WTC11 (cell line): ENCODE data around the gene SNX13. TPM values are rescaled to one million over a fixed set of nuclear protein-coding genes. Genes with fewer than 3 reads are reported as not detected.
A peak's percentile ranks its signal among the peaks of the same experiment; 100 is the strongest.

ENCODE experiments used
- ATAC-seq: fragments of 200-7000 bp; cut with Tn5 transposase; 2 replicates; pipeline ENCODE4 v1.10.0; 2021; ENCODE audit warnings: mild to moderate bottlenecking, moderate library complexity
- CTCF ChIA-PET: fragments of 300-600 bp; sonication (Branson Sonifier 250); formaldehyde crosslinking; loops from one replicate; lab custom pipeline; 2021; ENCODE audit warnings: antibody characterized with exemption; lab: Charles Lee
- POLR2A ChIA-PET: fragments of 350-600 bp; sonication (Branson Sonifier 250); formaldehyde crosslinking; loops from one replicate; lab custom pipeline; 2021; ENCODE audit warnings: antibody characterized with exemption; lab: Charles Lee
- DNase-seq: peaks from one replicate; pipeline ENCODE4 v3.0.0; 2021; ENCODE audit warnings: low spot score
- H3K27ac Mint-ChIP-seq: 2 replicates; pipeline ENCODE4 v1.8.0; 2021; ENCODE audit warnings: mixed read lengths
- H3K27me3 Mint-ChIP-seq: 2 replicates; pipeline ENCODE4 v1.8.0; 2021; ENCODE audit warnings: low read depth, mild to moderate bottlenecking, moderate library complexity, mixed read lengths
- H3K36me3 Mint-ChIP-seq: 2 replicates; pipeline ENCODE4 v1.8.0; 2021; ENCODE audit warnings: mixed read lengths
- H3K4me1 Mint-ChIP-seq: 2 replicates; pipeline ENCODE4 v1.8.0; 2022; ENCODE audit warnings: mixed read lengths
- H3K4me3 Mint-ChIP-seq: 2 replicates; pipeline ENCODE4 v1.8.0; 2021; ENCODE audit warnings: mild to moderate bottlenecking, moderate library complexity, mixed read lengths
- H3K9me3 Mint-ChIP-seq: 2 replicates; pipeline ENCODE4 v1.8.0; 2021; ENCODE audit warnings: mixed read lengths
- AFF4 ChIP-seq: sonication (generic); formaldehyde crosslinking; IDR thresholded peaks from 2 replicates; pipeline ENCODE4 v1.8.1; 2023; ENCODE audit warnings: mild to moderate bottlenecking, missing genetic modification reagents, borderline replicate concordance
- ATF1 ChIP-seq: sonication (generic); formaldehyde crosslinking; IDR thresholded peaks from 2 replicates; pipeline ENCODE4 v1.8.1; 2023; ENCODE audit warnings: mild to moderate bottlenecking, moderate library complexity, missing genetic modification reagents
- ATF3 ChIP-seq: sonication (generic); formaldehyde crosslinking; conservative IDR thresholded peaks from 2 replicates; pipeline ENCODE4 v1.8.1; 2022; ENCODE audit warnings: mild to moderate bottlenecking, missing genetic modification reagents
- HMGA2 ChIP-seq: fragments of 250-450 bp; sonication (Bioruptor Pico); IDR thresholded peaks from 2 replicates; pipeline ENCODE4 v1.4.0; 2021; ENCODE audit warnings: mild to moderate bottlenecking, moderate library complexity
- HMGXB4 ChIP-seq: sonication (generic); formaldehyde crosslinking; IDR thresholded peaks from 2 replicates; pipeline ENCODE4 v1.8.1; 2023; ENCODE audit warnings: mild to moderate bottlenecking, moderate library complexity, missing genetic modification reagents
- RELA ChIP-seq: sonication (generic); formaldehyde crosslinking; IDR thresholded peaks from 2 replicates; pipeline ENCODE4 v1.8.1; 2022; ENCODE audit warnings: missing genetic modification reagents, mild to moderate bottlenecking, borderline replicate concordance
- TCF7 ChIP-seq: sonication (generic); formaldehyde crosslinking; IDR thresholded peaks from 2 replicates; pipeline ENCODE4 v1.8.0; 2022; ENCODE audit warnings: mild to moderate bottlenecking, low read depth, missing genetic modification reagents, moderate library complexity
- TEAD4 ChIP-seq: sonication (generic); formaldehyde crosslinking; IDR thresholded peaks from 2 replicates; pipeline ENCODE4 v1.8.0; 2022; ENCODE audit warnings: mild to moderate bottlenecking, missing genetic modification reagents
- ZBTB21 ChIP-seq: sonication (generic); formaldehyde crosslinking; IDR thresholded peaks from 2 replicates; pipeline ENCODE4 v1.8.1; 2023; ENCODE audit warnings: mild to moderate bottlenecking, missing genetic modification reagents, borderline replicate concordance
- ZNF121 ChIP-seq: sonication (generic); formaldehyde crosslinking; IDR thresholded peaks from 2 replicates; pipeline ENCODE4 v1.8.0; 2023; ENCODE audit warnings: missing genetic modification reagents
- ZNF138 ChIP-seq: sonication (generic); formaldehyde crosslinking; conservative IDR thresholded peaks from 2 replicates; pipeline ENCODE4 v1.8.1; 2022; ENCODE audit warnings: mild to moderate bottlenecking, moderate library complexity, missing genetic modification reagents
- ZNF219 ChIP-seq: sonication (generic); formaldehyde crosslinking; IDR thresholded peaks from 2 replicates; pipeline ENCODE4 v1.8.0; 2023; ENCODE audit warnings: missing genetic modification reagents, mild to moderate bottlenecking, borderline replicate concordance
- ZNF317 ChIP-seq: sonication (generic); formaldehyde crosslinking; IDR thresholded peaks from 2 replicates; pipeline ENCODE4 v1.8.1; 2023; ENCODE audit warnings: low read depth, mild to moderate bottlenecking, moderate library complexity, missing genetic modification reagents, borderline replicate concordance
- ZNF396 ChIP-seq: fragments of 250-450 bp; sonication (Bioruptor Pico); IDR thresholded peaks from 2 replicates; pipeline ENCODE4 v1.8.0; 2021; ENCODE audit warnings: mild to moderate bottlenecking, moderate library complexity, borderline replicate concordance
- ZNF416 ChIP-seq: fragments of 250-450 bp; sonication (Bioruptor Pico); IDR thresholded peaks from 2 replicates; pipeline ENCODE4 v1.9.0; 2021; ENCODE audit warnings: mild to moderate bottlenecking, inconsistent platforms
- ZNF671 ChIP-seq: fragments of 250-450 bp; sonication (Bioruptor Pico); IDR thresholded peaks from 2 replicates; pipeline ENCODE4 v1.8.0; 2021; ENCODE audit warnings: mild to moderate bottlenecking
- total RNA-seq: library from RNA; stranded (reverse); gene quantifications from 3 replicates; pipeline ENCODE4 v1.2.3, GENCODE V29; 2021
- TF ChIP-seq, protein P1 (sequence below): sonication (generic); formaldehyde crosslinking; conservative IDR thresholded peaks from 2 replicates; pipeline ENCODE4 v1.8.1; 2023; ENCODE audit warnings: mild to moderate bottlenecking, low read depth, missing genetic modification reagents, moderate library complexity
- TF ChIP-seq, protein P2 (sequence below): sonication (generic); formaldehyde crosslinking; IDR thresholded peaks from 2 replicates; pipeline ENCODE4 v1.8.1; 2023; ENCODE audit warnings: mild to moderate bottlenecking, missing genetic modification reagents, moderate library complexity

SNX13 gene
- total RNA-seq, 1 experiment from 2014 or later = 27.5 TPM

GRCh38 chr7:17863095-17863808 lies 77.0 kb downstream of the SNX13 start:
- Mint-ChIP-seq H3K9me3 (no peaks in the 10 kb centered on the region), H3K4me3 (no peak overlapping the region), H3K4me1 (peaks cover 16% of the 10 kb centered on the region), H3K27me3 (no peaks in the 10 kb centered on the region), H3K36me3 (peaks cover 22% of the 10 kb centered on the region), H3K27ac (peak overlapping the region; percentile 43)
- POLR2A ChIA-PET = interaction anchor here (0.6 kb wide), 1 partner anchor 74 kb away, joined by 9 read pairs; no protein-coding TSS in a partner anchor
- CTCF ChIA-PET = interaction anchor here (2.9 kb wide), 1 partner anchor 93 kb away, joined by 13 read pairs; no protein-coding TSS in a partner anchor
- DNase-seq (no peak), ATAC-seq (peak; percentile 71)
- TF ChIP-seq TEAD4 = no peak
- TF ChIP-seq ZNF219 = no peak
- no peak for TF ChIP-seq TCF7 (CRISPR knock-in tag)
- TF ChIP-seq ZNF317 (CRISPR knock-in tag) = no peak
- TF ChIP-seq RELA (CRISPR knock-in tag) = no peak
- TF ChIP-seq, protein P1, sequence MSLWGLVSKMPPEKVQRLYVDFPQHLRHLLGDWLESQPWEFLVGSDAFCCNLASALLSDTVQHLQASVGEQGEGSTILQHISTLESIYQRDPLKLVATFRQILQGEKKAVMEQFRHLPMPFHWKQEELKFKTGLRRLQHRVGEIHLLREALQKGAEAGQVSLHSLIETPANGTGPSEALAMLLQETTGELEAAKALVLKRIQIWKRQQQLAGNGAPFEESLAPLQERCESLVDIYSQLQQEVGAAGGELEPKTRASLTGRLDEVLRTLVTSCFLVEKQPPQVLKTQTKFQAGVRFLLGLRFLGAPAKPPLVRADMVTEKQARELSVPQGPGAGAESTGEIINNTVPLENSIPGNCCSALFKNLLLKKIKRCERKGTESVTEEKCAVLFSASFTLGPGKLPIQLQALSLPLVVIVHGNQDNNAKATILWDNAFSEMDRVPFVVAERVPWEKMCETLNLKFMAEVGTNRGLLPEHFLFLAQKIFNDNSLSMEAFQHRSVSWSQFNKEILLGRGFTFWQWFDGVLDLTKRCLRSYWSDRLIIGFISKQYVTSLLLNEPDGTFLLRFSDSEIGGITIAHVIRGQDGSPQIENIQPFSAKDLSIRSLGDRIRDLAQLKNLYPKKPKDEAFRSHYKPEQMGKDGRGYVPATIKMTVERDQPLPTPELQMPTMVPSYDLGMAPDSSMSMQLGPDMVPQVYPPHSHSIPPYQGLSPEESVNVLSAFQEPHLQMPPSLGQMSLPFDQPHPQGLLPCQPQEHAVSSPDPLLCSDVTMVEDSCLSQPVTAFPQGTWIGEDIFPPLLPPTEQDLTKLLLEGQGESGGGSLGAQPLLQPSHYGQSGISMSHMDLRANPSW (CRISPR knock-in tag) = no peak
- TF ChIP-seq HMGXB4 (CRISPR knock-in tag) = no peak
- no peak for TF ChIP-seq ZNF671 (CRISPR knock-in tag)
- TF ChIP-seq HMGA2 (CRISPR knock-in tag) = no peak
- TF ChIP-seq ZNF138 = no peak
- TF ChIP-seq ATF3 (CRISPR knock-in tag) = no peak
- no peak for TF ChIP-seq ZBTB21
- TF ChIP-seq, protein P2, sequence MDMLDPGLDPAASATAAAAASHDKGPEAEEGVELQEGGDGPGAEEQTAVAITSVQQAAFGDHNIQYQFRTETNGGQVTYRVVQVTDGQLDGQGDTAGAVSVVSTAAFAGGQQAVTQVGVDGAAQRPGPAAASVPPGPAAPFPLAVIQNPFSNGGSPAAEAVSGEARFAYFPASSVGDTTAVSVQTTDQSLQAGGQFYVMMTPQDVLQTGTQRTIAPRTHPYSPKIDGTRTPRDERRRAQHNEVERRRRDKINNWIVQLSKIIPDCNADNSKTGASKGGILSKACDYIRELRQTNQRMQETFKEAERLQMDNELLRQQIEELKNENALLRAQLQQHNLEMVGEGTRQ (CRISPR knock-in tag) = no peak

GRCh38 chr7:17856251-17856650 lies 84.0 kb downstream of the SNX13 start:
- CTCF ChIA-PET = no interaction called here
- no peak for TF ChIP-seq ZNF416
- no peak for TF ChIP-seq ATF1 (CRISPR knock-in tag)
- no peak for TF ChIP-seq ZNF121 (CRISPR knock-in tag)
- TF ChIP-seq AFF4 (CRISPR knock-in tag) = no peak
- no peak for TF ChIP-seq ZNF396 (CRISPR knock-in tag)
- TF ChIP-seq, all 79 proteins: peak for 0
- no peaks in the 10 kb centered on the region for H3K4me1 Mint-ChIP-seq
- peaks cover 28% of the 10 kb centered on the region for H3K36me3 Mint-ChIP-seq
- no peak for DNase-seq
- POLR2A ChIA-PET = no interaction called here
- H3K9me3 Mint-ChIP-seq = peaks cover 15% of the 10 kb centered on the region
- no peak overlapping the region for H3K4me3 Mint-ChIP-seq
- H3K27ac Mint-ChIP-seq = no peak overlapping the region
- ATAC-seq = no peak
- H3K27me3 Mint-ChIP-seq = no peaks in the 10 kb centered on the region
